Left kidney (tissue), 8 donors: ENCODE measurements around the gene CSNK1A1L. TPM values are rescaled to one million over a fixed set of nuclear protein-coding genes. Genes with fewer than 3 reads are reported as not detected.

Experiments
- DNase-seq: peaks from one replicate; pipeline ENCODE4 v3.0.0-alpha.2; 2013
- long read RNA-seq, 8 donors: transcript quantifications; one replicate each; lab custom pipeline, GENCODE V29; 2026
- polyA plus RNA-seq: library from polyadenylated mRNA; unstranded; fragments of 120-200 nt; gene quantifications from one replicate; pipeline ENCODE4 v1.2.1, GENCODE V29; 2013; ENCODE audit not compliant: insufficient read length

The CSNK1A1L gene
- polyA plus RNA-seq: 0.15 TPM
- long read RNA-seq, donor 1: 0 reads
- long read RNA-seq, donor 2: 0 reads
- long read RNA-seq, donor 3: 0 reads
- long read RNA-seq, donor 4: 0 reads
- long read RNA-seq, donor 5: 0 reads
- long read RNA-seq, donor 6, partial matches to known transcripts: 0 of 1 reads
- long read RNA-seq, donor 6, other reads (novel, unspliced or antisense): 0 of 1 reads
- long read RNA-seq, donor 7: 0 reads
- long read RNA-seq, donor 8: 0 reads

GRCh38 chr13:37105251-37105714 is at the start of gene CSNK1A1L:
Gene CSNK1A1L (minus strand): TSS chr13:37105664. CDS start chr13:37105256, 408 bp downstream.
- DNase-seq: no peak

- no peak for DNase-seq
Observed at GRCh38 chr13:37149380-37149779, 43.9 kb upstream of the CSNK1A1L start.

- no peak for DNase-seq
Observed at GRCh38 chr13:37148501-37148900, 43.0 kb upstream of the CSNK1A1L start.

GRCh38 chr13:37144661-37145060 is 39.2 kb upstream of the CSNK1A1L start:
- no peak for DNase-seq

- no peak for DNase-seq
Observed at GRCh38 chr13:37143911-37144310, 38.4 kb upstream of the CSNK1A1L start.

GRCh38 chr13:37142877-37143276 is 37.4 kb upstream of the CSNK1A1L start:
- no peak for DNase-seq

- no peak for DNase-seq
Observed at GRCh38 chr13:37141011-37141410, 35.5 kb upstream of the CSNK1A1L start.

- no peak for DNase-seq
Observed at GRCh38 chr13:37139356-37139755, 33.9 kb upstream of the CSNK1A1L start.

- no peak for DNase-seq
Observed at GRCh38 chr13:37138926-37139325, 33.5 kb upstream of the CSNK1A1L start.

GRCh38 chr13:37138169-37138568 is 32.7 kb upstream of the CSNK1A1L start:
- DNase-seq: no peak

GRCh38 chr13:37136633-37137032 is 31.2 kb upstream of the CSNK1A1L start:
- no peak for DNase-seq

- no peak for DNase-seq
Observed at GRCh38 chr13:37136187-37136586, 30.7 kb upstream of the CSNK1A1L start.

- peak; percentile 87 for DNase-seq
Observed at GRCh38 chr13:37134411-37135041, 29.1 kb upstream of the CSNK1A1L start.

GRCh38 chr13:37132211-37132610 is 26.7 kb upstream of the CSNK1A1L start:
- DNase-seq: no peak

- DNase-seq: no peak
Observed at GRCh38 chr13:37131092-37131491, 25.6 kb upstream of the CSNK1A1L start.

- DNase-seq: no peak
Observed at GRCh38 chr13:37129866-37130265, 24.4 kb upstream of the CSNK1A1L start.

- no peak for DNase-seq
Observed at GRCh38 chr13:37127691-37128241, 22.3 kb upstream of the CSNK1A1L start.

GRCh38 chr13:37123337-37123736 is 17.9 kb upstream of the CSNK1A1L start:
- DNase-seq: no peak

- DNase-seq: no peak
Observed at GRCh38 chr13:37118016-37118415, 12.6 kb upstream of the CSNK1A1L start.

- DNase-seq: no peak
Observed at GRCh38 chr13:37114250-37114649, 8.8 kb upstream of the CSNK1A1L start.

- DNase-seq: no peak
Observed at GRCh38 chr13:37113534-37113933, 8.1 kb upstream of the CSNK1A1L start.

GRCh38 chr13:37109051-37109678 is 3.7 kb upstream of the CSNK1A1L start:
- DNase-seq: peak; percentile 62

GRCh38 chr13:37107868-37108267 is 2.4 kb upstream of the CSNK1A1L start:
- DNase-seq: no peak
